HAP-1 (cell line): ENCODE measurements around the gene TMPRSS12.
"Not testable (repeated sequence)": the region's sequence is repeated elsewhere in the genome, so short reads cannot be mapped to it uniquely, and the experiment has no call there.

ENCODE experiments used
- DNase-seq, 2 experiments: peaks; one replicate each; pipeline ENCODE4 v3.0.0-alpha.2; 2016 to 2020; ENCODE audit warnings: low spot score in 2 of 2
- H3K27me3 ChIP-seq: fragments of 250-450 bp; sonication (Bioruptor Pico); 2 replicates; pipeline ENCODE4 v1.5.1; 2020; ENCODE audit warnings: low read depth, mild to moderate bottlenecking, moderate library complexity
- H3K36me3 ChIP-seq: fragments of 250-450 bp; sonication (Bioruptor Pico); replicated peaks from 2 replicates; pipeline ENCODE4 v1.5.1; 2020; ENCODE audit warnings: mild to moderate bottlenecking
- H3K4me1 ChIP-seq: fragments of 250-450 bp; sonication (Bioruptor Pico); 2 replicates; pipeline ENCODE4 v1.5.1; 2020; ENCODE audit warnings: mild to moderate bottlenecking
- H3K4me3 ChIP-seq: fragments of 250-450 bp; sonication (Bioruptor Pico); 2 replicates; pipeline ENCODE4 v1.5.1; 2020; ENCODE audit warnings: mild to moderate bottlenecking, moderate library complexity
- H3K9me3 ChIP-seq: fragments of 250-450 bp; sonication (Bioruptor Pico); 2 replicates; pipeline ENCODE4 v1.5.1; 2020; ENCODE audit warnings: mild to moderate bottlenecking, moderate library complexity
- in situ Hi-C: fragments of 300-500 bp; cut with MboI; formaldehyde crosslinking; loops from 3 replicates; pipeline ENCODE4 v1.14.3; 2020; ENCODE audit warnings: low sequenced_read_pairs, inconsistent platforms, mixed read lengths

TMPRSS12 gene

DNA sequence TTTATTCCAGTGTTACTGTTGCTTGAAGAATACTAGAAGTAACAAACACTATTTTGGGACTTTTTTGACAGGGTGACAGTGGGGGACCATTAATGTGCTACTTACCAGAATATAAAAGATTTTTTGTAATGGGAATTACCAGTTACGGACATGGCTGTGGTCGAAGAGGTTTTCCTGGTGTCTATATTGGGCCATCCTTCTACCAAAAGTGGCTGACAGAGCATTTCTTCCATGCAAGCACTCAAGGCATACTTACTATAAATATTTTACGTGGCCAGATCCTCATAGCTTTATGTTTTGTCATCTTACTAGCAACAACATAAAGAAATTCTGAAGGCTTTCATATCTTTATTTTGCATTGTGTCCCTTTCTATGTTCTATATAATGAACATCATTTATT, 44.5 kb downstream of the TMPRSS12 start:
- in situ Hi-C loops, result no loop called here
- Histone ChIP-seq H3K4me1 (no peaks in the 10 kb centered on the region), H3K36me3 (no peaks in the 10 kb centered on the region), H3K27me3 (no peaks in the 10 kb centered on the region), H3K9me3 (peaks cover 2% of the 10 kb centered on the region; the same call in 1 of the 2 replicates), H3K4me3 (no peak overlapping the region)
- no peak for DNase-seq

DNA sequence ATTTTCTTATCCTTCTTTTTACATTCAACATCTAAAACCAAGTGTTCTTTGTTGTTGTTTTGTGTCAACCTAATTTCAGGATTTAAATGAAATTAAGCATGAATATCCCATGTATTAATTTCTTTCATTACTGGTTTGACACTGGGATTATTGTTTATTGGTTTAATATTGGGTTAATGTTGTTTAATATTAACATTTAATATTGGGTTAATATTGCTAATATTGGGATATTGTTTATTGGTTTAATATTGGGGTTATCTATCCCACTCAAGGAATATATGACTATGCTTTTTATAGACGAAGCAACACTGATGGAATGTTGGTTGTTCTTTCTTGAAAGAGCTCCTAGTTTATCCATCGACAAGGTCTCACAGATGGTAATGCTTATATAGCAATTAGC, 45.9 kb downstream of the TMPRSS12 start:
- Histone ChIP-seq H3K36me3 (no peaks in the 10 kb centered on the region), H3K9me3 (no peaks in the 10 kb centered on the region), H3K4me3 (no peak overlapping the region), H3K27me3 (no peaks in the 10 kb centered on the region), H3K4me1 (no peaks in the 10 kb centered on the region)
- in situ Hi-C loops, result no loop called here
- no peak for DNase-seq

DNA sequence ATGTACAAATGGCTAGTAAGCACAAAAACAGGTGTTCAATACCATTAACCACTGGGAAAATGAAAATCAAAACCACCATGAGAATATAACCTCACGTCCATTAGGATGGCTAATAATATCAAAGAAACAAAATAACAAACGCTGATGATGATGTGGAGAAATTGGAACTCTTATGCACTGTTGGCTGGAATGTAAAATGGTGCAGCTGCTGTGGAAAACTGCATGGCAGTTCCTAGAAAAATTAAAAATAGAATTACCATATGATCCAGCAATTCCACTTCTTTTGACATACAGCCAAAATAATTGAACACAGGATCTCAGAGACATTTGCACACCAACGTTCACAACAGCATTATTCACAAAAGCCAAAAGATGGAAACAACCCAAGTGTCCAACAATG, 51.5 kb downstream of the TMPRSS12 start:
- no peak for DNase-seq
- H3K9me3 ChIP-seq, result no peaks in the 10 kb centered on the region
- in situ Hi-C loops, result no loop called here

DNA sequence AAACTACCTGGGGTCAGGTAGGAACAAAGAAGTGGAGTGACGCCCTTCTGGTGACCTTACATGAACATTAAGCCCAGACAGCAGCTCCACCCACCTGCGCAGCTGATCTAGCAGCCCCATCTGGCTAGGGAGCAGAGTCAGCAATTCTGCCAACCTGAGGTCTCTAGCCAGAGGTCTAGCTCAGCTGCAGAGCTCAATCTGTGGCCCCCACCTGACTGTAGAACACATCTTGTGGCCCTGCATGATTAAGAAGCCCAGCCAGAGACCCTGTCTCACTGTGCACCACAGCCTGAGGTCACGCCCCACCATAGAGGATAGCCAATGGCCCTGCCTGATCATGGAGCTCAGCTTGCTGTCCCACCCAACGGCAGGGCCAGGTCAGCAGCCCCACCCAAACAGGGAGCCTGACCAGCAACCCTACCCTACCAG, 59.0 kb downstream of the TMPRSS12 start:
- no peaks in the 10 kb centered on the region for H3K4me1 ChIP-seq
- H3K9me3 ChIP-seq, result no peaks in the 10 kb centered on the region
- no peaks in the 10 kb centered on the region for H3K36me3 ChIP-seq
- no peaks in the 10 kb centered on the region for H3K27me3 ChIP-seq
- DNase-seq, result no peak
- no peak overlapping the region for H3K4me3 ChIP-seq
- in situ Hi-C loops, result no loop called here

More for the DNA sequence above, 51.5 kb downstream of the TMPRSS12 start:
- Histone ChIP-seq H3K4me1 (no peaks in the 10 kb centered on the region), H3K27me3 (no peaks in the 10 kb centered on the region), H3K4me3 (no peak overlapping the region), H3K36me3 (no peaks in the 10 kb centered on the region)

DNA sequence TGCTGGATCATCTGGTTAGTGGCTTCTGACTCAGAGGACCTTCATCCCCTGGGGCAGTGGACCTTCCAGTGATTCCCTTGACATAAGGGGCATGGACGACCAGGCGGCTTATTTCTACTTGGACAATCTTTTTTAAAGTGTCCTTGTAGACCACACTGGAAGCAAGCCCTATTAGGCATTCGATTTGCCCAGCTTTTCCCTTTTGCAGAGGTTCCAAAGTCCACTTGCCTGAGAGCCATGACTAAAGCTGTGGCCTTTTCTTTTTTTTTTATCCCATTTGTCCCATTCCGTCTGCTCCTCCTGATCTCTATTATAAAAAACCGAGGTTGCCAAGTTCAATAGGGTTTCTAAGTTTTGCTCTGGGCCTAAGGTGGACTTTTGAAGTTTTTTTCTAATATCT, 65.8 kb downstream of the TMPRSS12 start:
- DNase-seq, in situ Hi-C loops, H3K4me3 ChIP-seq: not testable (repeated sequence)

DNA sequence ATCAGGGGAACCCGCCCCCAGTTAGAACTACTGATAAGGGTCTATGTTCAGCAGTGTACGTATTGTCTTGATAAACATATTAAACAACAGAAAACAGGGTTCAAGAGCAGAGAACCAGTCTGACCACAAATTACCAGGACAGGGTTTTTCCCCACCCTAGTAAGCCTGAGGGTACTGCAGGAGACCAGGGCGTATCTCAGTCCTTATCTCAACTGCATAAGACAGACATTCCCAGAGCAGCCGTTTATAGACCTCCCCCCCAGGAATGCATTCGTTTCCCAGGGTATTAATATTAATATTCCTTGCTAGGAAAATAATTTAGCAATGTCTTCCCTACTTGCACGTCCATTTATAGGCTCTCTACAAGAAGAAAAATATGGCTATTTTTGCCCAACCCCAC, 69.6 kb downstream of the TMPRSS12 start:
- H3K4me1 ChIP-seq, DNase-seq, H3K4me3 ChIP-seq, H3K27me3 ChIP-seq, in situ Hi-C loops, H3K36me3 ChIP-seq: not testable (repeated sequence)
- peaks cover 28% of the 10 kb centered on the region for H3K9me3 ChIP-seq

More for the DNA sequence above, 65.8 kb downstream of the TMPRSS12 start:
- not testable (repeated sequence) for H3K4me1 ChIP-seq, H3K27me3 ChIP-seq, H3K36me3 ChIP-seq
- peaks cover 22% of the 10 kb centered on the region for H3K9me3 ChIP-seq

DNA sequence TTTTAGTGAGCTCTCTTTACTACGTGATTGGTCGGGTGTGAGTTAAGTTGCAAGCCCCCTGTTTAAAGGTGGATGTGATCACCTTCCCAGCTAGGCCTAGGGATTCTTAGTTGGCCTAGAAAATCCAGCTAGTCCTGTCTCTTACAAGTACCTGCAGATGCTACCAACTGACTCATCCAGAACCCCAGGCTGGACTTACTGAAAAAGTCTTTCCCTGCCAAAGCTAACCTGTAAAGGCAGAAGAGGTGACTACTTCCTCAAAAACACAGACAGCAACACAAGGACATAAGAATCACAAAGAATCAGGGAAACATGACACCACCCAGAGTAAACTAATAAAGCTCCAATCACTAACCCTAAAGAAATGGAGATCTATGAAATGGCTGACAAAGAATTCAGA, 70.5 kb downstream of the TMPRSS12 start:
- Histone ChIP-seq H3K27me3 (no peaks in the 10 kb centered on the region), H3K36me3 (no peaks in the 10 kb centered on the region), H3K4me3 (no peak overlapping the region), H3K9me3 (peaks cover 31% of the 10 kb centered on the region), H3K4me1 (no peaks in the 10 kb centered on the region)
- in situ Hi-C loops, result no loop called here
- DNase-seq, result no peak

DNA sequence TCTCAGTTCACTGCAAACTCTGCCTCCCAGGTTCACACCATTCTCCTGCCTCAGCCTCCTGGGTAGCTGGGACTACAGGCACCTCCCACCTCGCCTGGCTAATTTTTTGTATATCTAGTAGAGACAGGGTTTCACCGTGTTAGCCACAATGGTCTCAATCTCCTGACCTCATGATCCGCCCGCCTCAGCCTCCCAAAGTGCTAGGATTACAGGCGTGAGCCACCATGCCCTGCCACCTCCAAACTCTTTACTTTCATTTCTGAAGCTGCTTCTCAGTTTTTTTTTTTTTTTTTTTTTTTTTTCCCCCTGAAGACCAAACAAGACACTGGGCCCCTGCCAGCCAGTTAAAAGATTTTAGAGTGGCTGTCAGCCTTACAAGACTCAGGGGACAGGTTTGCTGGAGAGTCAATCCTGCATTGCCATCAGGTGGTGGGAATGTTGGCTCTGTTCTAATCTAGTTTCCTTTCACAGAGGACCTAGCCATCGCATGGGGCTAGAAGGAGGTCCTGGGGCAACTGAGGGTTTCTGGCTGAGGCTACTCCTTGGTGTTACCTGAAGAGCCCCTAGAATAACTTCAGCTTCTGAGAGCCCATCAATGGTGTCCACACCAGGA, 72.3 kb downstream of the TMPRSS12 start:
- H3K4me1 ChIP-seq, result peaks cover 3% of the 10 kb centered on the region
- in situ Hi-C loops, result no loop called here
- DNase-seq, result no peak

DNA sequence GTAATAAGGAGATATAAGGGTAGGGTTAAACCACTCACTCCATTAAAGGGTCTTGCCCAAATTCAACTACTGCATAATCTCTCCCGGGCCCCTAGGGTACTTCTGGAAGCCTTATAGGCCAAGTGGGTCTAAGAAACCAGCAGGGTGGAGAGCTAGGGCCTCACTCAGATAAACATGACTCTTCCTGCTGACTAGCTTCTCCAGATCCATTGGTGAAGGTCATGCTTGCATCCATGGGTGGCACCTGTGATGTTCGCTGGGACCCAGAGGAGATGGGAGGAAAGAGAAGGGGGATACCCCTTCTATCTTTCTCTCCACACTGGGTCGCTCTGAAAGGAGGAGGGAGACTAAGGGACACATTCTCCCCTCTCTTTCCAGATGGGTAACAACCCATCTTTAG, 73.6 kb downstream of the TMPRSS12 start:
- DNase-seq, result no peak
- in situ Hi-C loops, result no loop called here
- peaks cover 16% of the 10 kb centered on the region for H3K4me1 ChIP-seq
- H3K4me3 ChIP-seq, result no peak overlapping the region
- H3K27me3 ChIP-seq, result no peaks in the 10 kb centered on the region
- no peaks in the 10 kb centered on the region for H3K36me3 ChIP-seq
- H3K9me3 ChIP-seq, result peaks cover 27% of the 10 kb centered on the region

More for the DNA sequence above, 72.3 kb downstream of the TMPRSS12 start:
- no peaks in the 10 kb centered on the region for H3K27me3 ChIP-seq
- H3K9me3 ChIP-seq, result peaks cover 31% of the 10 kb centered on the region
- H3K4me3 ChIP-seq, result no peak overlapping the region
- H3K36me3 ChIP-seq, result no peaks in the 10 kb centered on the region

DNA sequence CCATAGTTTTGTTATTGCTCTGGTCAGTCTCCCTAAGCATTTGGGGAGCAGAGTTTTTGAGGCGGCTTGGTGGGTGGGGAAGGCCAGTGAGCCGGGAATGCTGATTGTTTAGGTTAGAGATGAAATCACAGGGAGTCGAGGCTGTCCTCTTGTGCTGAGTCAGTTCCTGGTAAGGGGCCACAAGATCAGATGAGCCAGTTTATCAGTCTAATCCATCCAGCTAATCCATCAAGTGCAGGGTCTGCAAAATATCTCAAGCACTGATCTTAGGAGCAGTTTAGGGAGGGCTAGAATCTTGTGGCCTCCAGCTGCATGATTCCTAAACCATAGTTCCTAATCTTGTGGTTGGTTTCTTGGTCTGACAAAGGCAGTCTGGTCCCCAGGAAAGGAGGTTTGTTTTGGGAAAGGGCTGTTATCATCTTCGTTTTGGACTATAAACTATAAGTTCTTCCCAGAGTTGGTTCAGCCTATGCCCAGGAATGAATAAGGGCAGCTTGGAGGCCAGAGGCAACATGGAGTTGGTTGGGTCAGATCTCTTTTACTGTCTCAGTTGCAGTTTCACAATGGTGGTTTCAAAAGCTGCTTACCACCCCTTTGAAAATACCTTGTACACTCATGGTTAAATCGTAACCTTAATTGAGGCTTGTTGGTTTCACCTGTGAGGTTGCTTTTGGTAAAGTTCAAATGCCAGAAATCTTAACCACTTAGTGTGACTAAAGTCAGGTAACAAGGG, 76.0 kb downstream of the TMPRSS12 start:
- no peak overlapping the region for H3K4me3 ChIP-seq
- in situ Hi-C loops, result no loop called here

DNA sequence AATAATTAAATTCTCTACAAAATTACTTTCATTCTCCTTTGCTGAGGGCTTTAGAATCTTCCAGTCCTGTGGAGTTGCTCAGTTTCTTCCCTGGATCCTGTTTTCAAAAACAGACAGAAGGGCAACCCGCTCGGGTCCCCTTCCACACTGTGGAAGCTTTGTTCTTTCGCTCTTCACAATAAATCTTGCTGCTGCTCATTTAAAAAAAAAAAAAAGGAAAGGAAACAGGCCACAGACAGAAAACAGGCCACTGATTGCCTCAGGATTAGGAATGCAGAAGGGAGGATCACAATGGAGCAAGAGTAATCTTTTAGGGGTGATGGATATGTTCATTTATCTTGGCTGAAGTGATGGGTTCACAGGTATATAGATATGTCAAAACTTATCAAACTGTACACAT, 80.1 kb downstream of the TMPRSS12 start:
- no peaks in the 10 kb centered on the region for H3K27me3 ChIP-seq
- DNase-seq, result no peak
- in situ Hi-C loops, result no loop called here
- no peak overlapping the region for H3K4me3 ChIP-seq
- H3K36me3 ChIP-seq, result no peaks in the 10 kb centered on the region
- no peaks in the 10 kb centered on the region for H3K9me3 ChIP-seq
- H3K4me1 ChIP-seq, result peaks cover 51% of the 10 kb centered on the region

More for the DNA sequence above, 76.0 kb downstream of the TMPRSS12 start:
- no peak for DNase-seq
- peaks cover 36% of the 10 kb centered on the region for H3K4me1 ChIP-seq
- H3K27me3 ChIP-seq, result no peaks in the 10 kb centered on the region
- H3K9me3 ChIP-seq, result peaks cover 6% of the 10 kb centered on the region
- no peaks in the 10 kb centered on the region for H3K36me3 ChIP-seq

DNA sequence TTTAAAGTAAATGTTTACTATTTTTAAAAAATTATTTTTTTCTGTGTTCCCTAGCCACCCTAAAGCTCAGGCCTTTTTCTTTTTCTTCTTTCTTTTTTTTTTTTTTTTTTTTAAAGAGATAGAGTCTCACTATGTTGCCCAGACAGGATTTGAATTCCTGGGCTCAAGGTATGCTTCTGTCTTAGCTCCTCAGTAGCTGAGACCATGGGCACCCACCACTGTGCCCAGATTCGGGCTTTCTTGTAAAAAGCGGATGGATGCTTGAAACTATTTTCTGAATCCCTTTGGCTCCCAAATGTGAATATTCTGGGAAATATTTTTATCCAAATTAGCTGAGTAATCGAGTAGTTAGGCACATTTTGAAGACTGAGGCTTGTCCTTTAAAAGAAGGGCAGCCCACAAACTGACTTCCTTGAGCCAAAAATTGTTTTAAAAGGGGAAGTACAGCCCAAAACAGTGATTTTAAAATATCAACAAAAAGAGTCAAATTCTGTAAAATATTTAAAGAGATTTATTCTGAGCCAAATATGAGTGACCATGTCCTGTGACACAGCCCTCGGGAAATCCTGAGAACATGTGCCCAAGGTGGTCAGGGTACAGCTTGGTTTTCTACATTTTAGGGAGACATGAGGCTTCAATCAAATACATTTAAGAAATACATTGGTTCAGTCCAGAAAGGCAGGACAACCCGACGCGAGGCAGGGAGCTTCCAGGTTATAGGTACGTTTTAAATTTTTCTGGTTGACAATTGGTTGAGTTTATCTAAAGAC, 80.8 kb downstream of the TMPRSS12 start:
- no peaks in the 10 kb centered on the region for H3K36me3 ChIP-seq
- DNase-seq, result peak in 1 of 2 experiments; percentile 53
- H3K4me1 ChIP-seq, result peaks cover 57% of the 10 kb centered on the region
- H3K9me3 ChIP-seq, result no peaks in the 10 kb centered on the region
- in situ Hi-C loops, result no loop called here
- no peaks in the 10 kb centered on the region for H3K27me3 ChIP-seq
- H3K4me3 ChIP-seq, result no peak overlapping the region

DNA sequence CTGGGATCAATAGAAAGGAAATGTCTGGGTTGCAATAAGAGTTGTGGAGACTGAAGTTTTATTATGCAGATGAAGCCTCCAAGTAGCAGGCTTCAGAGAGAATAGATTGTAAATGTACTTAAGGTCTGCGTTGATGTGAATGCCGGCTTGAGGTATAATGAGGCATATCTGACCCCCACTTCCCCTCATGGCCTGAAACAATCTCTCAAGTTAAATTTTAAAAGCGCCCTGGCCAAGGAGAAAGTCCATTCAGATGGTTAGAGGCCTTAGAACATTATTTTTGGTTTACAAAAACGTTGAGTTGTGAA, 81.4 kb downstream of the TMPRSS12 start:
- DNase-seq, result peak; percentile 55 to 96
- H3K36me3 ChIP-seq, result no peaks in the 10 kb centered on the region
- in situ Hi-C loops, result no loop called here
- H3K9me3 ChIP-seq, result no peaks in the 10 kb centered on the region
- no peaks in the 10 kb centered on the region for H3K27me3 ChIP-seq
- H3K4me3 ChIP-seq, result peak overlapping the region; percentile 6; the same call in 1 of the 2 replicates
- H3K4me1 ChIP-seq, result peaks cover 59% of the 10 kb centered on the region
